H1 (cell line): ENCODE measurements around the gene PRDM5.

Experiments used
- EP300 ChIP-seq, 2 experiments: IDR thresholded peaks; 1 replicate in 1 of 2; 2 replicates in 1 of 2; pipeline ENCODE4 v1.6.1; 2011 to 2012; ENCODE audit warnings: low read depth in 2 of 2, low read length in 2 of 2, mild to moderate bottlenecking in 2 of 2, borderline replicate concordance in 1 of 2, inconsistent platforms in 1 of 2, moderate library complexity in 1 of 2
- EZH2 ChIP-seq: fragments of 200-600 bp; sonication (generic); IDR thresholded peaks from 2 replicates; pipeline ENCODE4 v1.7.1; 2012; ENCODE audit warnings: low read depth, mild to moderate bottlenecking, moderate library complexity, low read length, inconsistent platforms; ENCODE audit not compliant: severe bottlenecking
- HDAC2 ChIP-seq, 2 experiments: fragments of 300-600 bp in 1 of 2; sonication (generic) in 1 of 2; IDR thresholded peaks; 2 replicates each; pipeline ENCODE4 v1.6.1; 2011 to 2012; ENCODE audit warnings: low read depth in 2 of 2, low read length in 2 of 2, mild to moderate bottlenecking in 2 of 2, moderate library complexity in 2 of 2, borderline replicate concordance in 1 of 2, inconsistent platforms in 1 of 2
- TF ChIP-seq, protein P1 (sequence below): IDR thresholded peaks from 2 replicates; pipeline ENCODE4 v1.6.1; 2012; ENCODE audit warnings: low read length, inconsistent platforms
- TF ChIP-seq, protein P2 (sequence below), 3 experiments: IDR thresholded peaks; 1 replicate in 2 of 3; 2 replicates in 1 of 3; pipeline versions ENCODE4 v1.5.1 to v1.6.1; 2011; ENCODE audit warnings: low read length in 3 of 3, mild to moderate bottlenecking in 3 of 3, inconsistent platforms in 2 of 3, low read depth in 1 of 3, moderate library complexity in 1 of 3; ENCODE audit not compliant: insufficient read depth in 1 of 3; ENCODE audit errors: control extremely low read depth in 1 of 3

DNA sequence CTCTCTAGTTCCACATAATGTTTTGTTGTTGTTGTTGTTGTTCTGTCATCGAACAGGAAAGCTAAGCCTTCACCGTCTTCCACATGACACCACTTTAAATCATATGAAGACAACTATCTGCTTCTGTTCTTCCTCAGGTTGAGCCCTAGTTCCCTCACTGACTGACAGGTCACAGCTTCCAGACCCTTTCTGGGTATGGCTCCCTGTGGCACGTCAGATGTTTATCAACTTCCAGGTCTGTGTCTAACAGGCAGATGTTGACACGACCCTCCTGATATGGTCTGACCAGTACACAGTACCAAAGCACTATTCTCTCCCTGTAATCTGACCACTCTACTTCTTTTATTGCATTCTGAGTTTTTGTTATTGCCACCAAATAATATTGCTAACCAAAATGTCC lies 51.4 kb downstream of the PRDM5 start:
- TF ChIP-seq EZH2 (no peak), HDAC2 (IDR thresholded peaks at IDR 0.05; ENCODE audit: borderline replicate concordance in 1 of 2, low read depth in 2 of 2, low read length in 2 of 2) (no peak), EP300 (IDR thresholded peaks at IDR 0.05; ENCODE audit: borderline replicate concordance in 1 of 2, low read depth in 2 of 2, low read length in 2 of 2) (no peak)
- TF ChIP-seq, protein P1, sequence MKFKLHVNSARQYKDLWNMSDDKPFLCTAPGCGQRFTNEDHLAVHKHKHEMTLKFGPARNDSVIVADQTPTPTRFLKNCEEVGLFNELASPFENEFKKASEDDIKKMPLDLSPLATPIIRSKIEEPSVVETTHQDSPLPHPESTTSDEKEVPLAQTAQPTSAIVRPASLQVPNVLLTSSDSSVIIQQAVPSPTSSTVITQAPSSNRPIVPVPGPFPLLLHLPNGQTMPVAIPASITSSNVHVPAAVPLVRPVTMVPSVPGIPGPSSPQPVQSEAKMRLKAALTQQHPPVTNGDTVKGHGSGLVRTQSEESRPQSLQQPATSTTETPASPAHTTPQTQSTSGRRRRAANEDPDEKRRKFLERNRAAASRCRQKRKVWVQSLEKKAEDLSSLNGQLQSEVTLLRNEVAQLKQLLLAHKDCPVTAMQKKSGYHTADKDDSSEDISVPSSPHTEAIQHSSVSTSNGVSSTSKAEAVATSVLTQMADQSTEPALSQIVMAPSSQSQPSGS: no peak
- TF ChIP-seq, protein P2, sequence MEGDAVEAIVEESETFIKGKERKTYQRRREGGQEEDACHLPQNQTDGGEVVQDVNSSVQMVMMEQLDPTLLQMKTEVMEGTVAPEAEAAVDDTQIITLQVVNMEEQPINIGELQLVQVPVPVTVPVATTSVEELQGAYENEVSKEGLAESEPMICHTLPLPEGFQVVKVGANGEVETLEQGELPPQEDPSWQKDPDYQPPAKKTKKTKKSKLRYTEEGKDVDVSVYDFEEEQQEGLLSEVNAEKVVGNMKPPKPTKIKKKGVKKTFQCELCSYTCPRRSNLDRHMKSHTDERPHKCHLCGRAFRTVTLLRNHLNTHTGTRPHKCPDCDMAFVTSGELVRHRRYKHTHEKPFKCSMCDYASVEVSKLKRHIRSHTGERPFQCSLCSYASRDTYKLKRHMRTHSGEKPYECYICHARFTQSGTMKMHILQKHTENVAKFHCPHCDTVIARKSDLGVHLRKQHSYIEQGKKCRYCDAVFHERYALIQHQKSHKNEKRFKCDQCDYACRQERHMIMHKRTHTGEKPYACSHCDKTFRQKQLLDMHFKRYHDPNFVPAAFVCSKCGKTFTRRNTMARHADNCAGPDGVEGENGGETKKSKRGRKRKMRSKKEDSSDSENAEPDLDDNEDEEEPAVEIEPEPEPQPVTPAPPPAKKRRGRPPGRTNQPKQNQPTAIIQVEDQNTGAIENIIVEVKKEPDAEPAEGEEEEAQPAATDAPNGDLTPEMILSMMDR (IDR thresholded peaks at IDR 0.05; ENCODE audit: control extremely low read depth in 1 of 3, insufficient read depth in 1 of 3, low read depth in 1 of 3, low read length in 3 of 3): no peak
